DMS53 treated with DMSO at 0.1 percent for 48 hours (cell line): ENCODE results near the gene FUBP3.

Source experiments
- DNase-seq: peaks from one replicate; lab custom pipeline; 2025; ENCODE audit not compliant: unreplicated experiment; lab: John Stamatoyannopoulos, UW

FUBP3 gene

DNA sequence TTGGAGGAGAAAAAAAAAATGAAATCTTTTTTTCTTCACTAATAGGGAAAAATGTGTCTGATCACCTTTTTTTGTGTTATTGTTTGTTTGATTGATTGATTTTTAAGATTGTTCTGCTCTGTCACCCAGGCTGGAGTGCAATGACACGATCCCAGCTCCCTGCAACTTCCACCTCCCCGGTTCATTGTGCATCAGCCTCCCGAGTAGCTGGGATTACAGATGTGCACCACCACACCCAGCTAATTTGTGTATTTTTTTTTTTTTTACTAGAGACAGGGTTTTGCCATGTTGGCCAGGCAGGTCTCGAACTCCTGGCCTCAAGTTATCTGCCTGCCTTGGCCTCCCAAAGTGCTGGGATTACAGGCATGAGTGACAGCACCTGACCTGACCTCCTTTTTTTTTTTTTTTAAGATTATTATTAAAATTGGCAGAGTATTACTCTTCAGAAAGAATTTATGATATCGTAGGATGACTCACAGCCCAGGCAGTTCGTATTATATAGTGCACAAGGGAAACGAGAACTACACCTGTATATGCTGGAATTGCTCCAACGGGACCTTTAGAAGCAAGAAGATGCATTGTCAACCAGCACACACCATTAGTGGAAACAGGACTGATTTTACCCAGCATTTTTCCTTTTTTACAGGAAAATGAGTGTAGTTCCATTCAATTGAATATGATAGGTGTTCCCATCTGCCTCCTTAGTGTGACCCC is 27.7 kb downstream of the FUBP3 start:
- no peak for DNase-seq

DNA sequence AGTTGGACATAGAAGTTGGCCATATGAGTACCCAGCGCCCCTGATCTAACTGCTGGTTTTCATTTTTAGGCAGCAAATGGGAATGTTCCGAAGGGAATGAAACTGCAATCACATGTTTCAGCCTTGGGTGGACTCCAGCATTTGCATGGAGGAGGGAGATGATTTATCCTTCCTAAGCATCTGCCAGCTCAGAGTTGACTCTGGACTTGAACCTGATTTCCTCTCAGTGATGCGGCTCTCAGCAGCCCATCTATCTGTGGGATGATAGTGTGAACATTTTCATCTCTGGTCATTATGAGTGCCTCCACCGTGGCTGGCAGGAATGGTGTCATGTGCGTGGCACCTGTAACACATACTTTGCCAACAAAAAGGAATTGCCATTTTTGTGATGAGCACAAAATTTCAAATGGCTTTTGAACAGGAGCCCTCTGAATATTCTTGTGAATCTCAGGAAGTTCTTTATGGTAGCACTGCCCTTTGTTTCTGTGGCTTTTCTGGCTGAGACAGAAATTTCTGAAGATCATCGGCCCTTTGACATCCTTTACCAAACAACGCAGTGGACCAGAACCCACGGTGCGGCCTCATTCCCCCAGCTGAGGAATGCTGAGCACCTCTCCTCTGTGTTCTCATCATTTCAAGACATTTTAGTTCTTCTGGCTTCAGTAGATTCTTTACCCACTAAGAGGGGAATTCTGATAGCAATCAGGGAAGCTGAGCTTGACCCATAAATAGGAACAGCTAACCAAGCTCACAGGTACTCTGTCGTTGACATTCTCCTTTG is 28.5 kb downstream of the FUBP3 start:
- DNase-seq: no peak

DNA sequence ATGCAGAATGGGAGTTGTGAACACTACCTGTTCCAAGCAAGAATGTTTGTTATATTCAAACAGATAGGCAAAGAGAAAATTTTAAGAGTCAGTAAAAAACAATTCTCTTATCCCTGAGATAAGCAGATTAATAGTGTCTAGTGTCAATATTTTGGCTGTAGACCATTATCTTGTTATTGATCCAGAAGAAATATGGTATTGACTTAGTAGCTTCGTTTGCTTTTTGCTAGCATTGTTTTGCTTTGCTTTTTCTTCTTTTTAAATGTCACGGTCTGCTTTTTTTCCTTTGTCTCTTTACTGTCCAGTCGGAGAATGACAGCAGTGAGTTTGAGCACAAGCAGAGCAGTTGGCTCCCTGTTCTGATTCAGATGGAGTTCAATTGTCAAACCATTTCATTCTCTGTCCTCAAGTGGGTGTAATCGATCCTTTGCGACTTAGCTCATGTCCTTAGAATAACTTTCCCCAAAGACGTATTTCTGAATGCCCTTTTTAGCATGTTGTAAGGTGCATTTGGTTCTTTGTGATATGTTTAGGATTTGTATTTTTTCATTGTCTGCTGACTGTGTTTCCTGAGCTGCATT is 29.3 kb downstream of the FUBP3 start:
- no peak for DNase-seq

DNA sequence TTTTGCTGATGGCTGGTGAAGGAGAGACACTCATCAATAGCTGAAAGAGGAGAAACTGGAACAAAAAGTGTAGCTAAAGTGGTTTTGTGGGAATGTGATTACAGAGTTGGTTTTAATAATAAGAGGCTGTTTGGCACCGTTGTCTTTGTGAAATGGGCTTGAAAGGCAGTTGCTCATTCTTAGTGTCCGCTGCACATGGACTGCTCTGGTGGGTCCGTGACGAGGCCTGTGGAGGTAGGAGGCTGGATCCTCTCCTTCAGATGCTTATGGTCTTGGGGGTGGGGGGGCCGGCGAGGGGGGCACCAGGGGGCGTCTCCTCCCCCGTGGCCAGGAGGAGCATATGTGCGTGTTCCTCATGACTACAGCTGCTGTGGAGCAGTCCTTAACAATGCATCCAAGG is 29.8 kb downstream of the FUBP3 start:
- no peak for DNase-seq

DNA sequence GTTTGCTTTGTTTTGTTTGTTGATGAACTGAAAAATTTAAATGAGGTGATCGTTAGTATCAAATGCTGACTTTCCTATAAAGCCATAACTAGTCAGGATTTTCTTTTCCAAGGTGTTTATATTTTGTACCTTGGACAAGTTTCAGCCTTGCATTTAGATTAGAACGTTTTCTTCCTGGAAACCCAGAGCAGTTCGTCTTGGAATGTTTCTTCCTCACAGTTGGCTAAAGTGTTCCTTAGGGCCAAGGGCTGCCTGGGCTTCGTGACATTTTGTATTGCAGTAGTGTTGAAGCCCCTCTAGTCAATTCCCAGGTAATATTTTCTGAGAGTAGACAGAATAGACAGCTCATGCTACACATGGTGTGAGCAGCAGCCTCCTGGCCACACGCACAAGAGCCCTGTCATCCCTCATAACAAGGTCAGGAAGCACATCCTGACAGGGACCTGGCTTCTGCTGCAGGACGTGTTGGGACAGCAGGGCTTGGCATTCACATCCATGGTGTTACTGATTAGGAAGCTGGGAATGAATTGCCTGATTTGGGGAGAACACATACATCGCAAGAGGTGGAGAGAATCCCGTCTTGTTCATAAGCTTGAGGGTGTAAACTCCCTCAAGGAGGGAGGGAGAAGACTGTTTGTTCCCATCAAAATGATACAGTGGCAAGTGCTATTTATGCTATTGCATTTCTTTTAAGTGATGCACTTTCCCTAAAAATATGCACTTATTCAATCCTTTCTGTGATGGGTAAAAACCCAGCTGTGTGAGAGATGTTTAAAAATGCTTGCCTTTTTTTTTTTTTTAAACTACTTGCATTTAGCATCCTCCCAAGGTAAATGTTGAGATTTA is 31.7 kb downstream of the FUBP3 start:
- DNase-seq: no peak

DNA sequence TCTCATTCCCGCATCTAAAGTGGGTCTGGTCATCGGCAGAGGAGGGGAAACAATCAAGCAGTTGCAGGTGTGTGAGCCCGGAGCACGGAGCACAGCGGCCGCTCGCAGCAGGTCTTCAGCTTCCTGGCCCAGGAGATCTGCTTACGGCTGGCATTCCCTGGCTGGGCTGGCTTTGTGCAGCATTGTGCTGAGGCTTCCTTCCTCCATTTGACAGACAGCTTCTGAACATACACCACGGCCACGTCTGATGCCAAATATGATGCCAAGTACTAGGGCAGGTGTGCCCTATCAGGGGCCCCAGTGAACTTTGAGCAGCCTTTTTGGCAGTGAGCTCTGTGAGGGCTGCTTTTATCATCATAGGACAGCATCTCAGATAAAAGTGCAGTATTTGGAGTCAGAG is 37.1 kb downstream of the FUBP3 start:
- no peak for DNase-seq

DNA sequence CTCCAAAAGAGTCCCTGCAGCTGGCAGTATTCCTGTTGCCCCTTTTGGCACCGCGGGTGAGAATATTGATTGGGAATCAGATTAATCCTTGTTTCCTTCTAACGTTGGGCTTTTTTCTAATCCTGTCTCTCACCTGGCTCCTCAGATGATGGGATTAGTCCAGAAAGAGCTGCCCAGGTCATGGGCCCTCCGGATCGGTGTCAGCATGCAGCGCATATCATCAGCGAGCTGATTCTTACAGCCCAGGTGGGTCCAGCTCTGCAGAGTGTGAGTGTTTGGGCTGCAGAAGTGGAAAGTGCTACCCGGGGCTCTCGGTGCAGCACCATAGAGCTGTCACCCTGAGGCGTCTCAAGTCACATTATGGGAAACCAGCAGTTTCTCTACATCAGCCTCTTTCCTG is 44.1 kb downstream of the FUBP3 start:
- DNase-seq: no peak

DNA sequence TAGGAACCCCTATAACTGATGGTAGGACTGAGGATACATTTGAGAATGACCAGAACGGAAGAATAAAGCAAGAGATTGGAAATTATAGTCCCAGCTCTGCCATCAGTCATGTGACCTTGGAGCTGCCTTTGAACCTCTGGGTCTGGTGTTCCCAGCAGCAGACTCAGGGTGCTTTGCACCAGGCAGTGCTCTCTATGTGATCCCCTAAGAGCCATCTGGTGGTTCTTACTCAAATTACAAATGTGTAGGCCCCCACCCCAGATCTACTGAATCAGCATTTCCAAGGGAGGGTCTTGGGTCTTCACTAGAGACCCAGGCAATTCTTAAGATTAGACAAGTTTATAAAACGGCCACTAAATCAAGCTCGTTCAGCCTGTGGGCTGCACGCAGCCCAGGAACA is 44.8 kb downstream of the FUBP3 start:
- no peak for DNase-seq

DNA sequence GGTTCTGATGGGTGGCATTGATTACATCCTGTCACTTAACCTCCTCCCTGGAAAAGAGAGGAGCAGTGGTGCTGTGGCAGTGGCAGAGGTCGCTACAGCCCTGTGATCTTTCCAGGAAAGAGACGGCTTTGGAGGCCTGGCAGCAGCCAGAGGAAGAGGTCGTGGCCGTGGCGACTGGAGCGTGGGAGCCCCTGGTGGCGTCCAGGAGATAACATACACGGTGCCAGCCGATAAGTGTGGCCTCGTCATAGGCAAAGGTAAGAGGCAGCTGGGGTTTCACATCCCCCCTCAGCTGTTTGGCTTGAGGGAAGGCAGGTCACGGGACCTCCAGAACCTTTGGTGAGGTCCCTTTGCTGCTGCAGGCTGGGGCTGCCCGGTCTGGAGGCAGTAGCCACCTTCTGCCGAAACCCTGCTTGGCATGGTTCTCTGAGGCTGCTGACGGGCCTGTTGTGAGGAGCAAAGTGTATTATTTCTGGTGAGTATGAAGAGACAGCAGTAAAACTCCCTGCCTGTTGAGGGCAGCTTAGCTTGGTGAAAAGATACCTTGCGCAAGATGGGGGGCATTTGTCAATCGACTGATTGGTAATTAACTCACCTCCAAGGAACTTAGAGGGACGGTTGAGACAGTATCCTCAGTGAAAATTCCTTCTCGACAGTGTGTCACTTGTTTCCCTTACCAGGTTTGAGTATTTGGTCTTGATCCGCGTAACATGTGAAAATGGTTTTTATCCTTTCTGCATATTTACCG is 47.0 kb downstream of the FUBP3 start:
- no peak for DNase-seq

DNA sequence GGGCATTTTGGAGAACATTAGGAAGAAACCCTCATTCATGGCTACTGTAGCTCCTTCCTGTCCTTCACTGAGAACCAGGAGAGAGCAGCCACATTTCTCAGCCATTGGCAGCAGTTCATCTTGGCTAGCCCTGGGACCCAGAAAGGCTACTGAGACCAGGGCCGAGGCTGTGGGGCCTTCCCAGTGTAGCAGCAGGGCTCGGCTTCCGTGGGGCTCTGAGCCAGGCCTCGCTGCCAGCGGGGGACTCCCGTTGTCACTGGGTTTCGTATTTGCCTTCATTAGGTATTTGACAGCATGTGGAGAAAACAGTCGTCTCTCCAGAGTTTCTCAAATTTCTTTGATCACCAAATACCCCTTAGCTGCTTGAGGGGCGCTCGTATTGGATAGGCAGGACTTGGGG is 47.7 kb downstream of the FUBP3 start:
- no peak for DNase-seq

DNA sequence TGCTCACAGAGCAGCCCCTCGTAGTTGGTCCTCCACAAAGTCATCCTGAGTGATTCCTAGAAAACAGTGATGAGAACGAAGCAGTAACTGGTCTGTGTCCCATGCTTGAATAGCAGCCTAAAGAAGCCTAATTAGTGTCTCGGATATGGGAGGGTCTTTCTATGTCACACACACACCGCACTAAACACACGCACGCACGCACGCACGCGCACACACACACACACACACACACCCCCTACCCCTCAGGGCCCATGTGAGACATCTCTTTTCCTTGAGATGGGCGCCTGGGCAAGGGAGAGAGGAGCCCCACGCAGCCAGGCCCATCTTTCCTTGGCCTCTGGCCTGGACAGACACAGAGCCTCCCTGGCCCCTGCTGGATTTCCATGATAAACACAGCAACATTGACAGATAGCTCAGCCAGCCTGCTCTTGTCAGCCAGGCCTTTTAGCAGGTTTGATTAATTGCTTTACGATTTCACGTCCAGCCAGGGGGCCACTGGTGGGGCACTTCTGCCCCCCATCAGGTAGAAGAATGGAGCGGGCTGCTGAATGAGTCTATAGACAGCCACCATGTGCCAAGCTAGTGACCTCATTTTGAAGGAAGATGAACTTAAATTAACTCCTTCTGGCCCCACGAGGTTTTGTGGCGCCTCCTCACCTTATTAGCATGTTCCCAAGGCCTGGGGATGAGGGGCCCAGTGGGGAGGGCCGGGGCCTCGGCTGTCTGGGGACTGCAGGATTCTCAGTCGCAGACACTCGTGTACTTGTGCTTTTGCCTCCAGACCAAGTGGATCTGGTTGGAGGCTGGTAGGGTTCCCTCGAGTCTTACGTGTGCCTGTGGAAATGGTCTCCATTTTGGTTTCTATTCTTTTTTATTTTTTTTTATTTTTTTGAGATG is 48.8 kb downstream of the FUBP3 start:
- DNase-seq: no peak

DNA sequence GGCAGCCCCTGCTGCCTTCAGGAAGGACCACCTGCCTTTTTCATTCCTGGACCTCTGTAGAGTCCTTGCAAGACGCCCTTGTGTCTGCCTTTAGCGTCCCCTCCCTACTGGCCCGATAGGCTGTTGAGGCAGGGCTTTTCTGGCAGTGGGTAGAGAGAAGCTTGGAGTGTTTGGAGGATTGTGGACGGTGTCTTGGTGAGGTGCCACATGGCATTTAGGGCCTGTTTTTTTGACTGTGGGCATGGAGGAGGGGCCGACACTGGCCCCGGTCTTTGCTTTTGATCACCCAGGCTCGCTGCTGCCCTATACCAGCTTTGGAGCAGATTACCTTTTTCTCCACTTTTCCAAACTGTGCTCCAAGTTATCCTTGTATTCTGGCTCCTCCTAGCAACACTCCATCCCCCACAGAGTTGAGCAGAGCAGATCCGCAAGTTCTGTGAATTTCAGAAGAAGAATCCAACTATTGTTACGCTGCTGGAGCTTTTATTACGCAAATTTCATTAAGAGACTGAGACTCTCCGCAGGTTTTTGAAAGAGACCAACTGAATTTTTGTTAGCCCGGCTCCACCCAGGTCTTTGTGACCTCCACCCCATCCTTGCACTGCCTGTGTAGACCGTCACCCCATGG is 50.2 kb downstream of the FUBP3 start:
- DNase-seq: no peak

DNA sequence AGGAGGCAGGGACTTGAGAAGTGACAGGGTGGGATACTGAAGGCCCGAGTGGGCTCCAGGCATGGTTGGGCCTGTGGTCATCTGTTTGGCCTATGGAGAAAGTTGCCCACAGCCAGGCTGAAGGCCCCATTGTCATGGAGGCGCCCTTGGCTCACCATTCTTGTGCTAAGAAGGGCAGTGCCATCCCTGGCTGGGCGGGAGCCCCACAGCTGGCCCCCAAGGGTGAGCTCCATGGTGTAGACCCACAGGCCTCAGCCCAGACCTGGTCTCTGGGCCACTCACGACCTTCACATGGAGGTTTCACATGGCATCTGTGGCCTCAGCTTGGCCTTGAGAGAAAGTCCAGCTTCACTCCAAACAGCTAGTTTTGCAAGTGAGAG is 50.7 kb downstream of the FUBP3 start:
- no peak for DNase-seq

DNA sequence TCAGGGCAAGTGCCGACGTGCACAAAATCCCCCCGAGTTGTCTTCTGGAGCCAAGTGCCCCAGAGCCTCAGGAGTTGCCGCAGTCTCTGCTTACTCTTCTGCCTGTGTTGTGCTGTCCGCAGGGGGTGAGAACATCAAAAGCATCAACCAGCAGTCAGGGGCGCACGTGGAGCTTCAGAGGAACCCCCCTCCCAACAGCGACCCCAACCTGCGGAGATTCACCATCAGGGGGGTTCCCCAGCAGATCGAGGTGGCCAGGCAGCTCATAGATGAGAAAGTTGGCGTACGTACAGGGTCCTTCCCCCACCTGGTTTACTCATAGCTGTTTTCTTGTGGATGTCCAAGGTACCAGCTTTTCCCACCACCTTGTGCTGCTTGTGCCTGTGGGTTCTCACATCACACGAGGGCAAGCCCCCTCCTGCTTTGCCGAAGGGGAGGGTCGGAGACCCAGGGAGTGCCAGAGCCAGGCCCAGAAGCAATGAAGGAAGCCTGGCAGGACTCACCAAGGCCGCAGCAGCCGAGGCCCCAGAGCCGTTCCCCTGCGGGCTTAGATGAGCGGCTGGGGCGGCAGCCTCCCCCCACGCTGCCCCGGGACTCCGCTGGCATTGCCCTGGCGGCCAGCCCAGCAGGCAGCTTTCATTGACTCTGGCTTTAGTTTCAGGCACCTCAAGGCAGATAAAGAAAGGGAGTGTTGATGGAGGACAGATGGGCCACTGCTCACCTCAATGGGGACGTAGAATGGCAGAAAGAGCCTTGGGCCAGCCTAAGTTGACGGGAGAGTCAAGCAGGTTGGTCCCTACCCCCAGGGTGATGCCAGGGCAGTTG is 51.3 kb downstream of the FUBP3 start:
- DNase-seq: no peak

DNA sequence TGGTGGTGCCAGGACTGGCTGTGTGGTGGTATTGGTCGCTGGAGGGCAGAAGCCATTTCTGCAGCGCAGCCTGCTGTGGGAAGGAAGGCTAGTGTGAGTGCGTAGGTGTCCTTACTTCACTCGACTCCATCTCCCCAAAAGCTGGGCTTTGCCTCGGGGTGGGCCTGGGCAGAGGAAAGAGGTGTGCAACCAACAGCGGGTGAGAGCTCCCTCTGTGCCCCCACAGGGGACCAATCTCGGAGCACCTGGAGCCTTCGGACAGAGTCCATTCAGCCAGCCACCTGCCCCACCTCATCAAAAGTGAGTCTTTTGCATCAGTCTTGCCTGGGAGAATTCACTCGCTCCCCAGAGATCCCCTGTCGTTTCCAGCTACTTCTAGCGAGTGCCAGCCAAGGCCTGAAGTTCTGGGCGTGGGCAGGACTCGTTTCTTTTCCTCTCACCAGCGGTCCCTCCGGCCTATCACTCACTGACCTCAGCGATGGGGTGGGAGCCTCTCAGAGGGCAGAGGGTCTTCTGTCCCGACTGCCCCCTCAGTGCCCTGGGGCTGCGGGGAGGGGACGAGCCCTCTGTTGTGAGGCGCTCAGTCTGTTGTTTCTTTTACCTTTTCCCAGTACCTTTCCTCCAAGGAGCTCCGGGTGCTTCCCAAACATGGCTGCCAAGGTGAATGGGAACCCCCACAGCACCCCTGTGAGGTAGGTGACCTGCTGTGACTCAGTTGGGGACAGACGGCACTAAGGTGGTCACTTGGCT is 52.1 kb downstream of the FUBP3 start:
- DNase-seq: no peak

DNA sequence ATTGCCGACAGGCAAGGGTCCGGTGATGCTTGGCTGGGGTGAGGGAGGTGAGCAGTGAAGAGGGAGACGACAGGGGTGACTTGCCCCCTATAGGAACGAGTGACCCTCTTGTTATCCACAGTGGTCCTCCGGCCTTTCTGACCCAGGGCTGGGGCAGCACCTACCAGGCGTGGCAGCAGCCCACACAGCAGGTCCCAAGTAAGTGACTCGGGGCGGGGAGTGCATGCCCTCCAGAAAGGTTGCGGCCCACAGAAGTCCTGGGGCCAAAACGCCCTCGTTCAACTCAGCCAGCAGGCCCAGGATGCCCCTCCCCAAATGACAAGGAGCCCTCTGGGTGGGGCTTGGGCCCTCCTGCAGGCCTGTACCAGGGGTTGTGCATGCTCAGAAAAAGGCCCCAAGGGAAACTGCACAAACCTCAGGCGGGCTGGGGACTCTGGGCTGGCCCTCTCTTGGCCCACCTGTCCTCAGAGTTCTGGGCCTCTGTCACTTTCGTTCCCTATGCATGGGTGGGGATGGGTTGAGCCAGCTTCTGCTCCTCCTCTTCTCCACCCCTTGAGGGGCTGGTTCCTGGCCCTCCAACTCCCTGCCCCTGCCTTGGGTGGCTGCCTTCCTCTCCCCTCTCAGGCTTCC is 52.8 kb downstream of the FUBP3 start:
- DNase-seq: no peak

DNA sequence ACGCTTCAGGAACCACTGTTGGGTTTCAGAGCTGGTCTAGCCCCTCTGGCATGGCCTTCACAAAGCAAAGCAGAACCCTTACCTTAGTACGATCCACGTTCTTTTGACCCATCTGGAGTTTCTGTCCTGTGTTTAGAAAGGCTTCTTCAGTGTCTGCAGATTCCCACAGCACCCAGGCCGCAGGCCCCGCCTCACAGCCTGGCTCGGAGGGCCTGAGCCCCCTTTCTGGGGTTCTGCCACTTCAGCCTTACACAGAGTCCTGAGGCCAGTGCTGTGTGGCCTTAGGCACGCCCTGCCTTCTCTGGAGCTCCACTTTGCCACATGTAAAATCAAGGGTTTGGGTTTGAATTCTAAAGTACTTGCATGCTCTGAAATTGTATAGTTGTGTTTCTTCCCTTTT is 53.5 kb downstream of the FUBP3 start:
- DNase-seq: no peak
